Putamen (tissue), 1 donor: ENCODE data around the gene RNFT2.
A peak's percentile ranks its signal among the peaks of the same experiment; 100 is the strongest.

Experiments used
- DNase-seq: peaks from one replicate; pipeline ENCODE4 v3.0.0-alpha.2; 2016; ENCODE audit warnings: low spot score

Gene RNFT2

GRCh38 chr12:116737774-116738657, at the start of gene RNFT2, which contains the start of gene SPRING1:
TSS of gene RNFT2 (plus strand) at chr12:116738315. CDS start at chr12:116740498, 2,183 bp downstream.
TSS of gene SPRING1 (minus strand) at chr12:116738069. CDS start at chr12:116737900, 169 bp downstream.
- peak; percentile 99 for DNase-seq

- DNase-seq = no peak
These were observed 48.6 kb upstream of the RNFT2 start for GRCh38 chr12:116689521-116689920.

GRCh38 chr12:116689979-116690744, 48.0 kb upstream of the RNFT2 start:
- DNase-seq = no peak

GRCh38 chr12:116691205-116691604, 46.9 kb upstream of the RNFT2 start:
- no peak for DNase-seq

- DNase-seq = no peak
These were observed 46.5 kb upstream of the RNFT2 start for GRCh38 chr12:116691636-116692035.

GRCh38 chr12:116692605-116693004, 45.5 kb upstream of the RNFT2 start:
- no peak for DNase-seq

- no peak for DNase-seq
These were observed 44.6 kb upstream of the RNFT2 start for GRCh38 chr12:116693286-116694227.

- no peak for DNase-seq
These were observed 43.3 kb upstream of the RNFT2 start for GRCh38 chr12:116694653-116695463.

- DNase-seq = no peak
These were observed 42.7 kb upstream of the RNFT2 start for GRCh38 chr12:116695464-116695725.

GRCh38 chr12:116697305-116697704, 40.8 kb upstream of the RNFT2 start:
- DNase-seq = no peak

GRCh38 chr12:116697716-116698115, 40.4 kb upstream of the RNFT2 start:
- no peak for DNase-seq

GRCh38 chr12:116698116-116698515, 40.0 kb upstream of the RNFT2 start:
- no peak for DNase-seq

- DNase-seq = no peak
These were observed 39.5 kb upstream of the RNFT2 start for GRCh38 chr12:116698554-116699075.

- DNase-seq = no peak
These were observed 38.0 kb upstream of the RNFT2 start for GRCh38 chr12:116700066-116700465.

- DNase-seq = no peak
These were observed 36.7 kb upstream of the RNFT2 start for GRCh38 chr12:116701432-116701831.

GRCh38 chr12:116703214-116703795, 34.8 kb upstream of the RNFT2 start:
- peak; percentile 73 for DNase-seq

- no peak for DNase-seq
These were observed 30.4 kb upstream of the RNFT2 start for GRCh38 chr12:116707751-116708150.

GRCh38 chr12:116708826-116709756, 29.0 kb upstream of the RNFT2 start:
- peak; percentile 93 for DNase-seq

- DNase-seq = no peak
These were observed 28.3 kb upstream of the RNFT2 start for GRCh38 chr12:116709768-116710167.
